ENCODE results near the gene C19orf85.

DNA sequence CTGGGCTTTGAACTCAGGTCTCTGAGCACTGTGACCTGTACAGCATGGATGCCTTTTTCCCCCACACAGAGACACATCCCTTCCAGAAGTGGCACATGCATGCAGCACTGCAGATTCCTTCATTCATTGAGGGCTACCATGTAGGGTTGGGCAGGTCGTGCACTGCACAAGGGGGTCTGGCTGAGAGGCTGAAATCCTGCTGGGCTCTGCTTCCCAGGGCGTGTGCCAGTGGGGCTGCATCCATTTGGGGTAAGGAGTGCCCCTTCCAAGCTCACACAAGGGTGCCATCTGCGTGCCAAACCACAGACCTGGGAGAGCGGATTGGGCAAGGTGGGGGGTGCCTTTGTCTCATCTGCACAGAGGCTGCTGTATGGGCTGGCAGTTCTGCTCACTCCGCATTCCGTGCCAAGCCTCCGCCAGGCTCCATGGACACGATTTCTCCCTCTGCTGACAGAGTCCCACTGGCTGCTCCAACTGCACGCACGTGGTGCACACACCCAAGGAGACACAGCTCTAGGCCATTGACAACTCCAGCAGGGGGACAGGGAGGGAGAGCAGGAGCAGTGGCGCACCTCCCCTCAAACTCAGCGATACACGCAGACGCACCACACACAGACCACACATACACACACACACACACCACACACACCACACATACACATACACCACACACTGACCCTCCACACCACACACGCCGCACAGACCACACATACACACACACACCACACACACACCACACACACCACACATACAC, 17.0 kb downstream of the C19orf85 start:
- TF ChIP-seq, protein P1, sequence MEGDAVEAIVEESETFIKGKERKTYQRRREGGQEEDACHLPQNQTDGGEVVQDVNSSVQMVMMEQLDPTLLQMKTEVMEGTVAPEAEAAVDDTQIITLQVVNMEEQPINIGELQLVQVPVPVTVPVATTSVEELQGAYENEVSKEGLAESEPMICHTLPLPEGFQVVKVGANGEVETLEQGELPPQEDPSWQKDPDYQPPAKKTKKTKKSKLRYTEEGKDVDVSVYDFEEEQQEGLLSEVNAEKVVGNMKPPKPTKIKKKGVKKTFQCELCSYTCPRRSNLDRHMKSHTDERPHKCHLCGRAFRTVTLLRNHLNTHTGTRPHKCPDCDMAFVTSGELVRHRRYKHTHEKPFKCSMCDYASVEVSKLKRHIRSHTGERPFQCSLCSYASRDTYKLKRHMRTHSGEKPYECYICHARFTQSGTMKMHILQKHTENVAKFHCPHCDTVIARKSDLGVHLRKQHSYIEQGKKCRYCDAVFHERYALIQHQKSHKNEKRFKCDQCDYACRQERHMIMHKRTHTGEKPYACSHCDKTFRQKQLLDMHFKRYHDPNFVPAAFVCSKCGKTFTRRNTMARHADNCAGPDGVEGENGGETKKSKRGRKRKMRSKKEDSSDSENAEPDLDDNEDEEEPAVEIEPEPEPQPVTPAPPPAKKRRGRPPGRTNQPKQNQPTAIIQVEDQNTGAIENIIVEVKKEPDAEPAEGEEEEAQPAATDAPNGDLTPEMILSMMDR (IDR thresholded peaks at IDR 0.05) = no peak
- TF ChIP-seq POLR2A (IDR thresholded peaks at IDR 0.05) = no peak

All from uterus (tissue), 2 donors.